ENCODE data around the gene RASL11B.

- TF ChIP-seq CTCF (IDR thresholded peaks at IDR 0.05) (no peak), POLR2A (IDR thresholded peaks at IDR 0.05) (no peak)
Observed at GRCh38 chr4:52891743-52892142, 29.6 kb downstream of the RASL11B start.
